Stimulated activated naive B cell treated with anti-CD40 and anti-IgM and Interleukin-4, amounts not matched to agents 10 μg/mL and 1 μg/mL and 100 μg/mL, for 72 hours (primary cell): ENCODE measurements around the gene CRX.
"Not testable (repeated sequence)": the region's sequence is repeated elsewhere in the genome, so short reads cannot be mapped to it uniquely, and the experiment has no call there.

ENCODE experiments used
- ATAC-seq, 2 donors: fragments of 150-1000 bp; cut with Tn5 transposase; replicated peaks; 2 replicates each; pipeline ENCODE4 v1.10.0; 2021; ENCODE audit warnings: moderate library complexity in 1 of 2
- DNase-seq: peaks from one replicate; pipeline ENCODE4 v3.0.0; 2021
- H3K27ac Mint-ChIP-seq: one replicate; pipeline ENCODE4 v1.8.0; 2022; ENCODE audit warnings: mild to moderate bottlenecking, mixed read lengths
- H3K27me3 Mint-ChIP-seq, 2 donors: one replicate each; pipeline ENCODE4 v1.8.0; 2022; ENCODE audit warnings: mixed read lengths in 2 of 2
- H3K36me3 Mint-ChIP-seq, 2 donors: one replicate each; pipeline ENCODE4 v1.8.0; 2022; ENCODE audit warnings: mixed read lengths in 2 of 2, mild to moderate bottlenecking in 1 of 2
- H3K4me1 Mint-ChIP-seq, 2 donors: one replicate each; pipeline ENCODE4 v1.8.0; 2022; ENCODE audit warnings: mixed read lengths in 2 of 2, mild to moderate bottlenecking in 1 of 2
- H3K4me3 Mint-ChIP-seq, 2 donors: one replicate each; pipeline ENCODE4 v1.8.0; 2022; ENCODE audit warnings: mild to moderate bottlenecking in 2 of 2, mixed read lengths in 2 of 2, moderate library complexity in 1 of 2
- H3K9me3 Mint-ChIP-seq, 2 donors: one replicate each; pipeline ENCODE4 v1.8.0; 2022; ENCODE audit warnings: mixed read lengths in 2 of 2, mild to moderate bottlenecking in 1 of 2

The CRX gene

DNA sequence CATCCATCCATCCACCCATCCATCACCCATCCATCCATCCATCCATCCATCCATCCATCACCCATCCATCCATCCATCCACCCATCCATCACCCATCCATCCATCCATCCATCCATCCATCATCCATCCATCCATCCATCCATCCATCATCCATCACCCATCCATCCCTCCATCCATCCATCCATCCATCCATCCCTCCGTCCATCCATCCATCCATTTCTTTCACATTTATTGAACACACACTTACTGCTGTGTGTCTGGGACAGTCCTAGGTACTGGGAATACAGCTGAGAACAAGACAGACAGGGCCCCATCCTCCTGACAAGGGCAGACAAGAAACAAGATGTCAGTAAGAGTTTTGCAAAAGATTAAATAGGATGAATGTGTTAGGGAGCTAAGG is 3.5 kb upstream of the CRX start:
- Mint-ChIP-seq H3K27me3 (peaks cover 53 to 61% of the 10 kb centered on the region in 2 donors), H3K4me1 (peaks cover 10 to 11% of the 10 kb centered on the region in 2 donors)
- H3K4me3 Mint-ChIP-seq, DNase-seq, ATAC-seq, H3K9me3 Mint-ChIP-seq, H3K36me3 Mint-ChIP-seq, H3K27ac Mint-ChIP-seq: not testable (repeated sequence)

- H3K9me3 Mint-ChIP-seq, result no peaks in the 10 kb centered on the region
- peak overlapping the region in 1 of 2 donors; percentile 14 for H3K4me3 Mint-ChIP-seq
- peaks cover 46 to 54% of the 10 kb centered on the region in 2 donors for H3K27me3 Mint-ChIP-seq
- peaks cover 9 to 10% of the 10 kb centered on the region in 2 donors for H3K4me1 Mint-ChIP-seq
- no peaks in the 10 kb centered on the region for H3K36me3 Mint-ChIP-seq
- no peak overlapping the region for H3K27ac Mint-ChIP-seq
- ATAC-seq (peak; percentile 87), DNase-seq (peak; percentile 18)
Observed at GRCh38 chr19:47819858-47820257, 1.9 kb upstream of the CRX start.

DNA sequence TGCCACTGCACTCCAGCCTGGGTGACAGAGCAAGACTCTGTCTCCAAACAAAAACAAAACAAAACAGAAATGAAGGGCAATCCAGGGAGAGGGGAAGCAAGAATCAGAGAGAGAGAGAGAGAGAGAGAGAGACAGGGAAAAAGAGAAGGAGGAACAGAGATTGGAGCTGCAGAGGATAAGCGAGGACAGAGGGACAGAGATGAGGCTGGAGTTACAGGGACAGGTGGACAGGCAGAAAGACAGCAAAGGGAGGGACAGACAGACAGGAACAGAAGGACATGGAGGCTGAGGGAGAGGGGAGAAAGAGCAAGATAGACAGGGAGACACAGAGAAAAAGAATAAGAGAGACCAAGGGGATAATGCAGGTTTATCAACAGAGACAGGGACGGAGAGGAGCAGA is 1.3 kb upstream of the CRX start:
- DNase-seq (no peak), ATAC-seq (peak in 1 of 2 donors; percentile 19)
- Mint-ChIP-seq H3K36me3 (no peaks in the 10 kb centered on the region), H3K9me3 (no peaks in the 10 kb centered on the region), H3K27me3 (peaks cover 46 to 54% of the 10 kb centered on the region in 2 donors), H3K27ac (no peak overlapping the region), H3K4me3 (peak overlapping the region in 1 of 2 donors; percentile 14), H3K4me1 (peaks cover 9 to 10% of the 10 kb centered on the region in 2 donors)

GRCh38 chr19:47824396-47824795 is 2.7 kb downstream of the CRX start:
- peaks cover 0 to 2% of the 10 kb centered on the region in 2 donors for H3K9me3 Mint-ChIP-seq
- H3K27ac Mint-ChIP-seq, result no peak overlapping the region
- DNase-seq (no peak), ATAC-seq (no peak)
- peaks cover 9 to 10% of the 10 kb centered on the region in 2 donors for H3K4me1 Mint-ChIP-seq
- H3K4me3 Mint-ChIP-seq, result no peak overlapping the region
- no peaks in the 10 kb centered on the region for H3K36me3 Mint-ChIP-seq
- H3K27me3 Mint-ChIP-seq, result peaks cover 36 to 37% of the 10 kb centered on the region in 2 donors

- peaks cover 0 to 2% of the 10 kb centered on the region in 2 donors for H3K9me3 Mint-ChIP-seq
- no peak overlapping the region for H3K4me3 Mint-ChIP-seq
- H3K36me3 Mint-ChIP-seq, result no peaks in the 10 kb centered on the region
- no peak overlapping the region for H3K27ac Mint-ChIP-seq
- ATAC-seq, result no peak
- peaks cover 14 to 18% of the 10 kb centered on the region in 2 donors for H3K27me3 Mint-ChIP-seq
- no peak for DNase-seq
- H3K4me1 Mint-ChIP-seq, result no peaks in the 10 kb centered on the region
Observed at GRCh38 chr19:47826800-47827199, 5.1 kb downstream of the CRX start.

DNA sequence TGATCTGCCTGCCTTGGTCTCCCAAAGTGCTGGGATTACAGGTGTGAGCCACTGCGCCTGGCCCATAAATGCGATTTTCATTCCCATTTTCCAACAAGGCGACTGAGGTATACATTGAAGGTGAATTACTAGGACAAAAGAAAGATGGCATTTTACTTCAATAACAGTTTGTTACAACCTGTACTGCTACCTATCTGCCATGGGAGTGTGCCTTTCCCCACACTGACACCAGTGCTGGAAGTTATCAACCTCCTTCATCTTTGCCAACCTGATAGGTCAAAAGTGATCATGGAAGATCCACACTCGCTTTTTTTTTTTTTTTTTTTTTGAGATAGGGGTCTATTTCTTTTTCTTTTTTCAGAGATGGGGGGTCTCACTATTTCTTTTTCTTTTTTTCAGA is 11.0 kb downstream of the CRX start:
- peaks cover 7 to 10% of the 10 kb centered on the region in 2 donors for H3K27me3 Mint-ChIP-seq
- H3K4me3 Mint-ChIP-seq, result no peak overlapping the region
- no peak overlapping the region for H3K27ac Mint-ChIP-seq
- no peaks in the 10 kb centered on the region for H3K36me3 Mint-ChIP-seq
- no peaks in the 10 kb centered on the region for H3K4me1 Mint-ChIP-seq
- ATAC-seq (no peak), DNase-seq (no peak)
- no peaks in the 10 kb centered on the region for H3K9me3 Mint-ChIP-seq

DNA sequence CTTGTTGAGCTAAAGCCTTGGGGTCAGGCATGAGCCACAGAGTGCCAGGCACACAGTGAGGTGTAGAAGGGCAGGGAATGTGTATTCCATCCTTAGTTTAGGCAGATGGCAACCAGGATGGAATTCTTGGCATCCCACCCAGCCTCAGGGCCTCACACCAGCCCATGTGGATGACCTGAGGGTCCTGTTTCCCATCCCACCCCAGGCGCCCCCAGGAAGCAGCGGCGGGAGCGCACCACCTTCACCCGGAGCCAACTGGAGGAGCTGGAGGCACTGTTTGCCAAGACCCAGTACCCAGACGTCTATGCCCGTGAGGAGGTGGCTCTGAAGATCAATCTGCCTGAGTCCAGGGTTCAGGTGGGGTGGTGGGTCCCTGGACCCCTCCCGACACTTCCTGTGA is 14.3 kb downstream of the CRX start:
- Mint-ChIP-seq H3K36me3 (no peaks in the 10 kb centered on the region), H3K27ac (no peak overlapping the region), H3K4me1 (no peaks in the 10 kb centered on the region), H3K27me3 (peaks cover 10 to 14% of the 10 kb centered on the region in 2 donors), H3K9me3 (no peaks in the 10 kb centered on the region), H3K4me3 (no peak overlapping the region)
- no peak for ATAC-seq
- no peak for DNase-seq

DNA sequence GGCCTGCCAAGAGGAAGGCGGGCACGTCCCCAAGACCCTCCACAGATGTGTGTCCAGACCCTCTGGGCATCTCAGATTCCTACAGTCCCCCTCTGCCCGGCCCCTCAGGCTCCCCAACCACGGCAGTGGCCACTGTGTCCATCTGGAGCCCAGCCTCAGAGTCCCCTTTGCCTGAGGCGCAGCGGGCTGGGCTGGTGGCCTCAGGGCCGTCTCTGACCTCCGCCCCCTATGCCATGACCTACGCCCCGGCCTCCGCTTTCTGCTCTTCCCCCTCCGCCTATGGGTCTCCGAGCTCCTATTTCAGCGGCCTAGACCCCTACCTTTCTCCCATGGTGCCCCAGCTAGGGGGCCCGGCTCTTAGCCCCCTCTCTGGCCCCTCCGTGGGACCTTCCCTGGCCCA is 17.7 kb downstream of the CRX start:
- DNase-seq (no peak), ATAC-seq (no peak)
- no peaks in the 10 kb centered on the region for H3K4me1 Mint-ChIP-seq
- H3K4me3 Mint-ChIP-seq, result no peak overlapping the region
- peaks cover 25 to 28% of the 10 kb centered on the region in 2 donors for H3K27me3 Mint-ChIP-seq
- no peak overlapping the region for H3K27ac Mint-ChIP-seq
- no peaks in the 10 kb centered on the region for H3K9me3 Mint-ChIP-seq
- no peaks in the 10 kb centered on the region for H3K36me3 Mint-ChIP-seq

GRCh38 chr19:47839913-47840312 is 18.2 kb downstream of the CRX start:
- H3K36me3 Mint-ChIP-seq, result no peaks in the 10 kb centered on the region
- DNase-seq (no peak), ATAC-seq (no peak)
- H3K4me3 Mint-ChIP-seq, result no peak overlapping the region
- H3K9me3 Mint-ChIP-seq, result no peaks in the 10 kb centered on the region
- H3K27me3 Mint-ChIP-seq, result peaks cover 23 to 28% of the 10 kb centered on the region in 2 donors
- no peak overlapping the region for H3K27ac Mint-ChIP-seq
- H3K4me1 Mint-ChIP-seq, result no peaks in the 10 kb centered on the region

- Mint-ChIP-seq H3K27me3 (peaks cover 31 to 43% of the 10 kb centered on the region in 2 donors), H3K27ac (no peak overlapping the region), H3K4me3 (no peak overlapping the region), H3K4me1 (no peaks in the 10 kb centered on the region), H3K9me3 (no peaks in the 10 kb centered on the region), H3K36me3 (no peaks in the 10 kb centered on the region)
- ATAC-seq (no peak), DNase-seq (no peak)
Observed at GRCh38 chr19:47842941-47843340, 21.2 kb downstream of the CRX start.

DNA sequence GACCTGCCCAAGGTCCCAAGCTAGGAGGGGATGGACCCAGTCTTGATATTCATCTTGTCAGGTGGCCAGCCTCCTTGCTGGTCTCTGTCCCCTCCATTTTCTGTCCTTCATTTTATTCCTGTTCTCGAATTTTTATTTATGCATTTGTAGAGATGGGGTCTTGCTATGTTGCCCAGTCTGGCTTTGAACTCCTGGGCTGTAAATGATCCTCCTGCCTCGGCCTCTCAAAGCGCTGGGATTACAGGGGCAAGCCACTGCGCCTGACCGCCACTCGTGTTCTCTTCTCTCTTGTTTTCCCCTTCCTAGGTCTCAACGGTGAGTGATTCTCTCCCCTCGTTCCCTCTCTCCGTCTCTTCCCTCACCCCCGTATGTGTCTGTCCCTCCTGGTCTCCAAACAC is 26.7 kb downstream of the CRX start:
- no peak for ATAC-seq
- H3K27ac Mint-ChIP-seq, result no peak overlapping the region
- peaks cover 54 to 66% of the 10 kb centered on the region in 2 donors for H3K27me3 Mint-ChIP-seq
- no peak for DNase-seq
- peaks cover 0 to 1% of the 10 kb centered on the region in 2 donors for H3K36me3 Mint-ChIP-seq
- H3K4me3 Mint-ChIP-seq, result no peak overlapping the region
- H3K9me3 Mint-ChIP-seq, result no peaks in the 10 kb centered on the region
- H3K4me1 Mint-ChIP-seq, result peaks cover 0 to 8% of the 10 kb centered on the region in 2 donors

DNA sequence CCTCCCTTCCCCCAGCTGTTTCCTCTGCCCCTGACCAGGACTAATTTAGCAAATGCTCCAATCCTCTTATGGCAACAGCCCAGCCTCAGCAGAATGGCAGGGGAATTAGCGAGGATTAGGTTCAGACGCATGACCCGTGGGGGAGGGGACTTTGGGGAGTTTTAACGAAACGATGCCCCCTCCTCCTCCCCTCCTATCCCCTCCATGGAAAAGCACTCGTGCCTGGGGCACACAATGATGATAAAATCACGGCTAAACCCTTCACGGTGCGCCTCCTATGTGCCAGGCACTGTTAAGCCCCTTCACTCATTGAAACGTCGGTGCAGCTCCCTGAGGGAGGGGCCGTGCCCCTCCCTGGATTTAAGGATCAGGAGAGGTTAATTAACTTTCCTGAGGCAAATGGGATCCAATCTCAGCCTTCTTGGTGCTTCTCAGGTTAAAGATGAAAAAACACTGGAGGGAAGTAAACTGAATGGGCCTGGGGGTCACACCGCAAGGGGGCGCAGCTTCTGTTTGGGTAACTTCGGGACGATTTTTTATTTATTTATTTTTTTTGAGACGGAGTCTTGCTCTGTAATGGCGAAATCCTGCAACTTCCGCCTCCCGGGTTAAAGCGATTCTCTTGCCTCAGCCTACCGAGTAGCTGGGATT is 27.2 kb downstream of the CRX start:
- DNase-seq, result no peak
- no peak for ATAC-seq
- Mint-ChIP-seq H3K4me3 (no peak overlapping the region), H3K27ac (no peak overlapping the region), H3K4me1 (peaks cover 0 to 8% of the 10 kb centered on the region in 2 donors), H3K9me3 (no peaks in the 10 kb centered on the region), H3K27me3 (peaks cover 56 to 68% of the 10 kb centered on the region in 2 donors), H3K36me3 (peaks cover 0 to 1% of the 10 kb centered on the region in 2 donors)

DNA sequence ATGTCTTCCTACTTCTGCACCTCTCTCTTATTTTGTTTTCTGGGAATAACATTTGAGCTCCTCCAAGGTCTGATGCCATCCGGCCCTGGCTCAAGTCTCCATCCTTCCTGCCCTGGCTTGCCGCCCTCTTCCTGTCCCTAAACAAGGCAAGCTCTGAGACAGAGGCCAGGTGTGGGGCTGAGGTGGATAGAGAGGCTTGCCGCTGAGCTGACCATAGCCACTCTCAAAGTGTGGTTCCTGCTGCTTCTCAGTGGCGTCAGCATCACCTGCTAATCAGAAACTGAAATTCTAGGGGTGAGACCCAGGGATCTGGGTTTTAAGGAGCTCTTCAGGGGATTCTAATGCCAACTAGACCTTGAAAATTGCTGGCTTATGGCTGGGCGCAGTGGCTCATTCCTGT is 31.3 kb downstream of the CRX start:
- Mint-ChIP-seq H3K36me3 (peaks cover 0 to 1% of the 10 kb centered on the region in 2 donors), H3K27me3 (peaks cover 53 to 67% of the 10 kb centered on the region in 2 donors), H3K4me1 (peaks cover 0 to 8% of the 10 kb centered on the region in 2 donors), H3K27ac (no peak overlapping the region), H3K9me3 (no peaks in the 10 kb centered on the region), H3K4me3 (no peak overlapping the region)
- ATAC-seq, result no peak
- no peak for DNase-seq

DNA sequence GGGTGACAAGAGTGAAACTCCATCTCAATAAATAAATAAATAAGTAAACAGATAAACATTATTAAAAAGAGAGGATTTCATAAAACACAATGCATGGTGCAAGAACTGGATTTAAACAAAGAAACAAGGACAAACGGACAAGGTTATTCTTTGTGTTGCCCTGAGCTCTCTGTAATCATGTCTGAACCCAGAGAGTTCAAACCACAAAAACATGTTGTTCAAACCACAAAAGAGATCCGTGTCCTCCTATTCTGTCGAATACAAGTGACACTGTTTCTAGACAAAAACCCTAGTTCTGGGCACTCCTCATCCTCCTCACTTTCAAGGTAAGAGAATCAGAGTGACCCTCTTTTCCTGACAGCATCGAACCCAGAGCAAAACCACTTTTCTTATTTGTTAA is 32.7 kb downstream of the CRX start:
- Mint-ChIP-seq H3K9me3 (no peaks in the 10 kb centered on the region), H3K27ac (no peak overlapping the region), H3K36me3 (peaks cover 0 to 1% of the 10 kb centered on the region in 2 donors), H3K27me3 (peaks cover 47 to 62% of the 10 kb centered on the region in 2 donors), H3K4me1 (peaks cover 0 to 4% of the 10 kb centered on the region in 2 donors), H3K4me3 (no peak overlapping the region)
- ATAC-seq, result no peak
- DNase-seq, result no peak

GRCh38 chr19:47858231-47858630 is 36.5 kb downstream of the CRX start:
- DNase-seq, H3K9me3 Mint-ChIP-seq, ATAC-seq, H3K27ac Mint-ChIP-seq, H3K36me3 Mint-ChIP-seq, H3K4me1 Mint-ChIP-seq, H3K4me3 Mint-ChIP-seq: not testable (repeated sequence)
- peaks cover 39 to 52% of the 10 kb centered on the region in 2 donors for H3K27me3 Mint-ChIP-seq
